Measurements from ENCODE around the gene GNE. TPM values are rescaled to one million over a fixed set of nuclear protein-coding genes. Genes with fewer than 3 reads are reported as not detected.

GNE gene
- total RNA-seq, 1 donor from 2014 or later: 19.3 TPM

DNA sequence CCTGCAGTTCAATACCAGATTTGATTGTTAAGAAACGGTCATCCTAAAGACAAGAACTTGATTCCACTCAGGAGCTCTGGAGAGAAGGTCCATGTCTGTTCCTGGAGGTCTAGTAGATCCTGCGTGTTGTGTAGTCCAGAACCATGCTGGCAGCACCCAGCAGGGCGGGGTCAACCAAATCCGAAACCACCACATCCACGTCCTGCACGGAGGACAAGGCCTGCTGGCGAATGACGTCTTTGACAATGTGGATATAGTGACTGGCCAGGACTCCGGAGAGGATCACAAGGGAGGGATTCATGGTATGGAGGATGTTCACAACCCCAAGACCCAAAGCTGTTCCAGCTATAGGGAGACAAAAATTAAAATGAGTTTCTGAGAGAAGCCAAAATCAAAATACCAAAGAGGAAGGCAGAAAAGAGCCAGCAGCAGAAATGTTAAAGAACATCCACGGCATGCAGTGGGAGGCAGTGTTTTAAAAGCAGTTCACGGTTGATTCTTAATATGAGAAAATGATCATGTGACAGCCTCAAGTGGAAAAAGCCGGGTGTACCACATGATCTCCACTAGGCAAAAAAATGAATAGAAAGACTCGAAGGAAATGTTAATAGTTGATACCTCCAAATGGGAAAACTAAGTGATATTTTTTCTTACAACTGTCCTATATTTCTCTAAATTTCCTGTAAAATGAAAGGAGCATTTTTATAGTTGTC is 40.8 kb downstream of the GNE start:
- Mint-ChIP-seq H3K36me3 (ENCODE audit: low read depth) (peaks cover 85% of the 10 kb centered on the region), H3K4me3 (no peak overlapping the region), H3K27me3 (no peaks in the 10 kb centered on the region), H3K27ac (peak overlapping the region; percentile 19), H3K9me3 (no peaks in the 10 kb centered on the region), H3K4me1 (peaks cover 8% of the 10 kb centered on the region)
- DNase-seq: no peak
- intact Hi-C loops (cut with micrococcal nuclease): no loop called here
- TF ChIP-seq, protein P1, sequence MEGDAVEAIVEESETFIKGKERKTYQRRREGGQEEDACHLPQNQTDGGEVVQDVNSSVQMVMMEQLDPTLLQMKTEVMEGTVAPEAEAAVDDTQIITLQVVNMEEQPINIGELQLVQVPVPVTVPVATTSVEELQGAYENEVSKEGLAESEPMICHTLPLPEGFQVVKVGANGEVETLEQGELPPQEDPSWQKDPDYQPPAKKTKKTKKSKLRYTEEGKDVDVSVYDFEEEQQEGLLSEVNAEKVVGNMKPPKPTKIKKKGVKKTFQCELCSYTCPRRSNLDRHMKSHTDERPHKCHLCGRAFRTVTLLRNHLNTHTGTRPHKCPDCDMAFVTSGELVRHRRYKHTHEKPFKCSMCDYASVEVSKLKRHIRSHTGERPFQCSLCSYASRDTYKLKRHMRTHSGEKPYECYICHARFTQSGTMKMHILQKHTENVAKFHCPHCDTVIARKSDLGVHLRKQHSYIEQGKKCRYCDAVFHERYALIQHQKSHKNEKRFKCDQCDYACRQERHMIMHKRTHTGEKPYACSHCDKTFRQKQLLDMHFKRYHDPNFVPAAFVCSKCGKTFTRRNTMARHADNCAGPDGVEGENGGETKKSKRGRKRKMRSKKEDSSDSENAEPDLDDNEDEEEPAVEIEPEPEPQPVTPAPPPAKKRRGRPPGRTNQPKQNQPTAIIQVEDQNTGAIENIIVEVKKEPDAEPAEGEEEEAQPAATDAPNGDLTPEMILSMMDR (IDR thresholded peaks at IDR 0.05): no peak
- ATAC-seq (ENCODE audit: low read depth): no peak
- CTCF ChIA-PET: no interaction called here
- POLR2A ChIA-PET: no interaction called here

- Mint-ChIP-seq H3K27me3 (no peaks in the 10 kb centered on the region), H3K4me1 (peaks cover 8% of the 10 kb centered on the region), H3K9me3 (no peaks in the 10 kb centered on the region), H3K4me3 (no peak overlapping the region), H3K36me3 (ENCODE audit: low read depth) (peaks cover 90% of the 10 kb centered on the region), H3K27ac (no peak overlapping the region)
- ATAC-seq (ENCODE audit: low read depth) (no peak), DNase-seq (no peak)
- TF ChIP-seq, protein P1 (IDR thresholded peaks at IDR 0.05): no peak
- ChIA-PET CTCF (no interaction called here), POLR2A (no interaction called here)
- intact Hi-C loops (cut with micrococcal nuclease): loop anchor here (2.0 kb wide), 1 partner anchor 16 kb away; no protein-coding TSS in a partner anchor
Measured at GRCh38 chr9:36214571-36214970, 43.7 kb downstream of the GNE start.

GRCh38 chr9:36213989-36214388 is 44.3 kb downstream of the GNE start:
- ATAC-seq (ENCODE audit: low read depth) (no peak), DNase-seq (no peak)
- H3K4me3 Mint-ChIP-seq: no peak overlapping the region
- no peaks in the 10 kb centered on the region for H3K9me3 Mint-ChIP-seq
- ChIA-PET POLR2A (no interaction called here), CTCF (no interaction called here)
- H3K27ac Mint-ChIP-seq: no peak overlapping the region
- H3K27me3 Mint-ChIP-seq: no peaks in the 10 kb centered on the region
- peaks cover 8% of the 10 kb centered on the region for H3K4me1 Mint-ChIP-seq
- H3K36me3 Mint-ChIP-seq (ENCODE audit: low read depth): peaks cover 90% of the 10 kb centered on the region
- intact Hi-C loops (cut with micrococcal nuclease): loop anchor here (2.0 kb wide), 1 partner anchor 17 kb away; no protein-coding TSS in a partner anchor
- TF ChIP-seq, protein P1 (IDR thresholded peaks at IDR 0.05): no peak

DNA sequence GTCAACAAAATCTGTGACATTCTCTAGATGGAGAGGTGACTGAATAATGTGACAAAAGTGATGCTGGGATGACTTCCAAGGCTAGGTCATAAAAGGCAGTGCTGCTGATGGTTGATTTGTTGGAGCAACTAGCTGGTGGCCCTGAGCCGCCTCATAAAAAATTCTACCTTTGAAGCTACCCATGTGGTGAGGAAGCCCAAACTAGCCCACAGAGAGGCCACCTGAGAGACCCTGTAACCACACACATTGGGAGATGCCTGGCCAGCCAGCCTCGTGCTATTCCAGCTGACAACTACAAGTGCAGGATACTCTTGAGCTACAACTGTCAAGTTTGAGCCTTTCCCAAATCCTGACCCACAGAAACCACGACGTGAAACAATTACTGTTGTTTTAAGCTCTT is 44.9 kb downstream of the GNE start:
- no peak for DNase-seq
- TF ChIP-seq, protein P1 (IDR thresholded peaks at IDR 0.05): no peak
- no peak overlapping the region for H3K27ac Mint-ChIP-seq
- no peaks in the 10 kb centered on the region for H3K9me3 Mint-ChIP-seq
- ChIA-PET CTCF (interaction anchor here (1.2 kb wide), 1 partner anchor 9 kb away, joined by 4 read pairs; no protein-coding TSS in a partner anchor), POLR2A (interaction anchor here (1.2 kb wide), 1 partner anchor 23 kb away, joined by 3 read pairs; the partner anchor contains the start of gene CLTA)
- H3K27me3 Mint-ChIP-seq: no peaks in the 10 kb centered on the region
- H3K4me1 Mint-ChIP-seq: peaks cover 8% of the 10 kb centered on the region
- no peak overlapping the region for H3K4me3 Mint-ChIP-seq
- H3K36me3 Mint-ChIP-seq (ENCODE audit: low read depth): peaks cover 90% of the 10 kb centered on the region
- ATAC-seq (ENCODE audit: low read depth): no peak
- intact Hi-C loops (cut with micrococcal nuclease): no loop called here

DNA sequence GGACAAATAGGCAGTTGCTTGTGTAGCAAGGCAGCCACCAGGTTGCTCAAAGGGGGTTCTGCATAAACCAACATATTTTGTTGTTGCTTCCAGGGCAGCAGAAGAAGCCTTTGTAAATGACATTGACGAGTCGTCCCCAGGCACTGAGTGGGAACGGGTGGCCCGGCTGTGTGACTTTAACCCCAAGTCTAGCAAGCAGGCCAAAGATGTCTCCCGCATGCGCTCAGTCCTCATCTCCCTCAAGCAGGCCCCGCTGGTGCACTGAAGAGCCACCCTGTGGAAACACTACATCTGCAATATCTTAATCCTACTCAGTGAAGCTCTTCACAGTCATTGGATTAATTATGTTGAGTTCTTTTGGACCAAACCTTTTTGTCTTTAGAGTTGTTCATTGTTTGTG is 46.7 kb downstream of the GNE start:
- no peaks in the 10 kb centered on the region for H3K27me3 Mint-ChIP-seq
- H3K4me1 Mint-ChIP-seq: no peaks in the 10 kb centered on the region
- H3K36me3 Mint-ChIP-seq (ENCODE audit: low read depth): peaks cover 91% of the 10 kb centered on the region
- CTCF ChIA-PET: no interaction called here
- POLR2A ChIA-PET: no interaction called here
- no peaks in the 10 kb centered on the region for H3K9me3 Mint-ChIP-seq
- intact Hi-C loops (cut with micrococcal nuclease): no loop called here
- ATAC-seq (ENCODE audit: low read depth) (no peak), DNase-seq (no peak)
- TF ChIP-seq, protein P1 (IDR thresholded peaks at IDR 0.05): no peak
- no peak overlapping the region for H3K27ac Mint-ChIP-seq
- no peak overlapping the region for H3K4me3 Mint-ChIP-seq
